ENCODE measurements around the gene PKDCC.
"Not testable (repeated sequence)": the region's sequence is repeated elsewhere in the genome, so short reads cannot be mapped to it uniquely, and the experiment has no call there.

PKDCC gene

GRCh38 chr2:42030200-42030759 lies 17.5 kb upstream of the PKDCC start:
- Histone ChIP-seq H3K36me3 (ENCODE audit: control insufficient read depth in 5 of 5, insufficient read depth in 5 of 5, low read length in 5 of 5) (no peaks in the 10 kb centered on the region), H3K27me3 (ENCODE audit: control insufficient read depth in 5 of 5, insufficient read depth in 4 of 5, low read length in 5 of 5) (no peaks in the 10 kb centered on the region), H3K9ac (ENCODE audit: low read length in 5 of 5) (no peak overlapping the region), H3K27ac (ENCODE audit: low read depth, low read length) (no peak overlapping the region), H3K4me3 (ENCODE audit: low read depth in 1 of 5, low read length in 5 of 5) (no peak overlapping the region), H3K4me1 (ENCODE audit: control insufficient read depth in 5 of 5, insufficient read depth in 5 of 5, low read length in 5 of 5) (peaks cover 2 to 19% (median 5%) of the 10 kb centered on the region in 5 donors), H3K9me3 (ENCODE audit: control insufficient read depth in 5 of 5, low read length in 5 of 5) (no peaks in the 10 kb centered on the region)

- H3K4me3 ChIP-seq (ENCODE audit: low read depth in 1 of 5, low read length in 5 of 5) = no peak overlapping the region
- H3K36me3 ChIP-seq (ENCODE audit: control insufficient read depth in 5 of 5, insufficient read depth in 5 of 5, low read length in 5 of 5) = no peaks in the 10 kb centered on the region
- no peaks in the 10 kb centered on the region for H3K9me3 ChIP-seq (ENCODE audit: control insufficient read depth in 5 of 5, low read length in 5 of 5)
- no peak overlapping the region for H3K9ac ChIP-seq (ENCODE audit: low read length in 5 of 5)
- H3K4me1 ChIP-seq (ENCODE audit: control insufficient read depth in 5 of 5, insufficient read depth in 5 of 5, low read length in 5 of 5) = peaks cover 0 to 15% (median 3%) of the 10 kb centered on the region in 5 donors
- H3K27me3 ChIP-seq (ENCODE audit: control insufficient read depth in 5 of 5, insufficient read depth in 4 of 5, low read length in 5 of 5) = no peaks in the 10 kb centered on the region
- no peak overlapping the region for H3K27ac ChIP-seq (ENCODE audit: low read depth, low read length)
Measured at GRCh38 chr2:42030829-42031228, 17.0 kb upstream of the PKDCC start.

- no peaks in the 10 kb centered on the region for H3K27me3 ChIP-seq (ENCODE audit: control insufficient read depth in 5 of 5, insufficient read depth in 4 of 5, low read length in 5 of 5)
Measured at GRCh38 chr2:42031281-42032223, 16.3 kb upstream of the PKDCC start.

GRCh38 chr2:42032224-42032620 lies 15.6 kb upstream of the PKDCC start:
- peaks cover 0 to 15% (median 3%) of the 10 kb centered on the region in 5 donors for H3K4me1 ChIP-seq (ENCODE audit: control insufficient read depth in 5 of 5, insufficient read depth in 5 of 5, low read length in 5 of 5)
- no peak overlapping the region for H3K9ac ChIP-seq (ENCODE audit: low read length in 5 of 5)
- H3K27ac ChIP-seq (ENCODE audit: low read depth, low read length) = no peak overlapping the region
- no peaks in the 10 kb centered on the region for H3K36me3 ChIP-seq (ENCODE audit: control insufficient read depth in 5 of 5, insufficient read depth in 5 of 5, low read length in 5 of 5)
- H3K4me3 ChIP-seq (ENCODE audit: low read depth in 1 of 5, low read length in 5 of 5) = no peak overlapping the region
- H3K9me3 ChIP-seq (ENCODE audit: control insufficient read depth in 5 of 5, low read length in 5 of 5) = no peaks in the 10 kb centered on the region
- no peaks in the 10 kb centered on the region for H3K27me3 ChIP-seq (ENCODE audit: control insufficient read depth in 5 of 5, insufficient read depth in 4 of 5, low read length in 5 of 5)

More at GRCh38 chr2:42031281-42032223, 16.3 kb upstream of the PKDCC start:
- H3K27ac ChIP-seq (ENCODE audit: low read depth, low read length) = no peak overlapping the region
- no peak overlapping the region for H3K4me3 ChIP-seq (ENCODE audit: low read depth in 1 of 5, low read length in 5 of 5)
- H3K9me3 ChIP-seq (ENCODE audit: control insufficient read depth in 5 of 5, low read length in 5 of 5) = no peaks in the 10 kb centered on the region
- peaks cover 0 to 15% (median 3%) of the 10 kb centered on the region in 5 donors for H3K4me1 ChIP-seq (ENCODE audit: control insufficient read depth in 5 of 5, insufficient read depth in 5 of 5, low read length in 5 of 5)
- no peak overlapping the region for H3K9ac ChIP-seq (ENCODE audit: low read length in 5 of 5)
- H3K36me3 ChIP-seq (ENCODE audit: control insufficient read depth in 5 of 5, insufficient read depth in 5 of 5, low read length in 5 of 5) = no peaks in the 10 kb centered on the region

GRCh38 chr2:42032745-42033144 lies 15.1 kb upstream of the PKDCC start:
- no peak overlapping the region for H3K9ac ChIP-seq (ENCODE audit: low read length in 5 of 5)
- H3K27ac ChIP-seq (ENCODE audit: low read depth, low read length) = no peak overlapping the region
- H3K4me1 ChIP-seq (ENCODE audit: control insufficient read depth in 5 of 5, insufficient read depth in 5 of 5, low read length in 5 of 5) = peaks cover 0 to 15% (median 3%) of the 10 kb centered on the region in 5 donors
- no peak overlapping the region for H3K4me3 ChIP-seq (ENCODE audit: low read depth in 1 of 5, low read length in 5 of 5)
- H3K9me3 ChIP-seq (ENCODE audit: control insufficient read depth in 5 of 5, low read length in 5 of 5) = no peaks in the 10 kb centered on the region
- no peaks in the 10 kb centered on the region for H3K36me3 ChIP-seq (ENCODE audit: control insufficient read depth in 5 of 5, insufficient read depth in 5 of 5, low read length in 5 of 5)
- H3K27me3 ChIP-seq (ENCODE audit: control insufficient read depth in 5 of 5, insufficient read depth in 4 of 5, low read length in 5 of 5) = no peaks in the 10 kb centered on the region

GRCh38 chr2:42034096-42034495 lies 13.7 kb upstream of the PKDCC start:
- not testable (repeated sequence) for H3K4me1 ChIP-seq (ENCODE audit: control insufficient read depth in 5 of 5, insufficient read depth in 5 of 5, low read length in 5 of 5); H3K36me3 ChIP-seq (ENCODE audit: control insufficient read depth in 5 of 5, insufficient read depth in 5 of 5, low read length in 5 of 5); H3K9me3 ChIP-seq (ENCODE audit: control insufficient read depth in 5 of 5, low read length in 5 of 5)

GRCh38 chr2:42035241-42035640 lies 12.6 kb upstream of the PKDCC start:
- Histone ChIP-seq H3K36me3 (ENCODE audit: control insufficient read depth in 5 of 5, insufficient read depth in 5 of 5, low read length in 5 of 5) (no peaks in the 10 kb centered on the region), H3K4me1 (ENCODE audit: control insufficient read depth in 5 of 5, insufficient read depth in 5 of 5, low read length in 5 of 5) (no peaks in the 10 kb centered on the region), H3K4me3 (ENCODE audit: low read depth in 1 of 5, low read length in 5 of 5) (no peak overlapping the region), H3K9ac (ENCODE audit: low read length in 5 of 5) (no peak overlapping the region), H3K27ac (ENCODE audit: low read depth, low read length) (no peak overlapping the region), H3K27me3 (ENCODE audit: control insufficient read depth in 5 of 5, insufficient read depth in 4 of 5, low read length in 5 of 5) (no peaks in the 10 kb centered on the region), H3K9me3 (ENCODE audit: control insufficient read depth in 5 of 5, low read length in 5 of 5) (no peaks in the 10 kb centered on the region)

More at GRCh38 chr2:42034096-42034495, 13.7 kb upstream of the PKDCC start:
- H3K27ac ChIP-seq (ENCODE audit: low read depth, low read length); H3K27me3 ChIP-seq (ENCODE audit: control insufficient read depth in 5 of 5, insufficient read depth in 4 of 5, low read length in 5 of 5); H3K9ac ChIP-seq (ENCODE audit: low read length in 5 of 5); H3K4me3 ChIP-seq (ENCODE audit: low read depth in 1 of 5, low read length in 5 of 5): not testable (repeated sequence)

- no peaks in the 10 kb centered on the region for H3K27me3 ChIP-seq (ENCODE audit: control insufficient read depth in 5 of 5, insufficient read depth in 4 of 5, low read length in 5 of 5)
- no peak overlapping the region for H3K9ac ChIP-seq (ENCODE audit: low read length in 5 of 5)
- H3K9me3 ChIP-seq (ENCODE audit: control insufficient read depth in 5 of 5, low read length in 5 of 5) = no peaks in the 10 kb centered on the region
- H3K4me3 ChIP-seq (ENCODE audit: low read depth in 1 of 5, low read length in 5 of 5) = no peak overlapping the region
- no peak overlapping the region for H3K27ac ChIP-seq (ENCODE audit: low read depth, low read length)
- no peaks in the 10 kb centered on the region for H3K4me1 ChIP-seq (ENCODE audit: control insufficient read depth in 5 of 5, insufficient read depth in 5 of 5, low read length in 5 of 5)
- H3K36me3 ChIP-seq (ENCODE audit: control insufficient read depth in 5 of 5, insufficient read depth in 5 of 5, low read length in 5 of 5) = no peaks in the 10 kb centered on the region
Measured at GRCh38 chr2:42036413-42036812, 11.4 kb upstream of the PKDCC start.

- Histone ChIP-seq H3K4me1 (ENCODE audit: control insufficient read depth in 5 of 5, insufficient read depth in 5 of 5, low read length in 5 of 5) (no peaks in the 10 kb centered on the region), H3K27me3 (ENCODE audit: control insufficient read depth in 5 of 5, insufficient read depth in 4 of 5, low read length in 5 of 5) (no peaks in the 10 kb centered on the region), H3K27ac (ENCODE audit: low read depth, low read length) (no peak overlapping the region), H3K4me3 (ENCODE audit: low read depth in 1 of 5, low read length in 5 of 5) (no peak overlapping the region), H3K36me3 (ENCODE audit: control insufficient read depth in 5 of 5, insufficient read depth in 5 of 5, low read length in 5 of 5) (no peaks in the 10 kb centered on the region), H3K9me3 (ENCODE audit: control insufficient read depth in 5 of 5, low read length in 5 of 5) (no peaks in the 10 kb centered on the region), H3K9ac (ENCODE audit: low read length in 5 of 5) (no peak overlapping the region)
Measured at GRCh38 chr2:42036940-42037339, 10.9 kb upstream of the PKDCC start.

- no peaks in the 10 kb centered on the region for H3K36me3 ChIP-seq (ENCODE audit: control insufficient read depth in 5 of 5, insufficient read depth in 5 of 5, low read length in 5 of 5)
- no peaks in the 10 kb centered on the region for H3K27me3 ChIP-seq (ENCODE audit: control insufficient read depth in 5 of 5, insufficient read depth in 4 of 5, low read length in 5 of 5)
- no peak overlapping the region for H3K4me3 ChIP-seq (ENCODE audit: low read depth in 1 of 5, low read length in 5 of 5)
- peaks cover 0 to 14% (median 8%) of the 10 kb centered on the region in 5 donors for H3K4me1 ChIP-seq (ENCODE audit: control insufficient read depth in 5 of 5, insufficient read depth in 5 of 5, low read length in 5 of 5)
- H3K9ac ChIP-seq (ENCODE audit: low read length in 5 of 5) = no peak overlapping the region
- no peaks in the 10 kb centered on the region for H3K9me3 ChIP-seq (ENCODE audit: control insufficient read depth in 5 of 5, low read length in 5 of 5)
- H3K27ac ChIP-seq (ENCODE audit: low read depth, low read length) = no peak overlapping the region
Measured at GRCh38 chr2:42040643-42041278, 7.1 kb upstream of the PKDCC start.
